GM19025 (cell line): ENCODE measurements around the gene PLET1.

ENCODE experiments used
- ATAC-seq: cut with Tn5 transposase; IDR thresholded peaks from one replicate; pipeline ENCODE4 v1.9.1; 2021; ENCODE audit warnings: mild to moderate bottlenecking, low read depth, moderate library complexity; ENCODE audit not compliant: unreplicated experiment

The PLET1 gene, protein sequence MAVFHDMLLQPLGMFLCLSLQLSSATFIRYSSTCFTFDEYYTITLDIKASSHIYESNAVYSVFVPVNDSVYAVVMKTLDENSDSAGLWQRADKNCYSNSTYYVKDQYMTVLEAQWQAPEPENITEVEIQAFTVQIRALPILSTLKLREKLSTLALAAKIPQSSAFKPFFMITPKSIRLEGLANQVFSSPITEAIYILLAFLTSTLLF

DNA sequence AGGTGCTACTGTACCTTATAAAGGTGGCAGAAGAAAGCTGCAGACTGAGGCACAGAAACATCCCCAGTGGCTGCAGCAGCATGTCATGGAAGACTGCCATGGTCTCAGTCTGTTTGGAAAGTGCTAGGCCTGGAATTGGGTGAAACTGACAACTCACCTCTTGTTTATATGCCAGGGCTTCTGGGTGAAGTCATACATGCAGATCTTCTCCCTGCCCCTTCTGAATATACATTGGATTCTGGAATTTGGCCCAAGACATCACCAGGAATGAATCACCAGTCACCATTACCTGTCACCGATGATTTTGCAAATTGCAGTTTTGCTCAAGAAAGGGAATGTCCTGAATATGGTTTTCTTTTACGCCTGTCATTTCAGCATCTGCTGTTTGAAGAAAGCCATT, at the start of gene PLET1:
Gene PLET1 (minus strand): TSS at position 371 of the 400 bp plus-strand sequence. CDS start 271 bp downstream, at position 100.
- ATAC-seq: no peak

DNA sequence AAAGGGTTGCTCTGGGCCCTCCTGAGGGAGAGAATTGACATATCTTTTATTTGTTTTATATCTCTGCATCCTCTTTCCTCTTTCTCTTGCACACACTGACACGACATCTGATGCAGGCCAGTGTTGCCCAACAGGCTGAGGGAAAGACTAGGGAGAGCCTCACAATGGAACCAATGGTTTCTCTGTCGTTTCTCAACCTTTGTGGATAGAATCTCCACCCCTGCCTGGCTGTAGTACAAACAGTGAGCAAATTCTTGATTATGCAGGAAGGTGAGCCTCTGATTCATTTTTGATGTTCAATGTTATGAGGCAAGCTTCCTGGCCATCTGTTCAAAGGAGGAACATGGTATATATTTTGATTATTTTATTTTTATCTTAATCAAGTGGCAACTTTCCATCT, 49.8 kb upstream of the PLET1 start:
- ATAC-seq: no peak

DNA sequence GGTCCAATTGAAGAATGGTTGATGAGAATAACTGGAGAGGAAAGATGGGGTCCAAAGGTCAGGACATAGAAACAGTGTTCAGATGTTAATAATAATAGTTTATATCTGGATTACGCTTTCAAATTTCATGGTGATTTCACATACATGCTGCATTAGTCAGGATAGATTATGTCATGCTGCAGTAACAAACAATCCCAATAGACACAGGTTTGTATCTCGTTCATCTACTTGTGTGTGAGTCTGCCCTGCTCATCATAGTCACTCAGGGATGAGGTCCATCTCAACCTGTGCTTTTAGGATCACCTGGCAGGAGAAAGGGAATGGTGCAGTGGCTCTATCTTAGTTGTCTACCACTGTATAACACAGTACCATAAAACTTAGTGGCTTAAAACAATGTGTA, 48.0 kb upstream of the PLET1 start:
- no peak for ATAC-seq

DNA sequence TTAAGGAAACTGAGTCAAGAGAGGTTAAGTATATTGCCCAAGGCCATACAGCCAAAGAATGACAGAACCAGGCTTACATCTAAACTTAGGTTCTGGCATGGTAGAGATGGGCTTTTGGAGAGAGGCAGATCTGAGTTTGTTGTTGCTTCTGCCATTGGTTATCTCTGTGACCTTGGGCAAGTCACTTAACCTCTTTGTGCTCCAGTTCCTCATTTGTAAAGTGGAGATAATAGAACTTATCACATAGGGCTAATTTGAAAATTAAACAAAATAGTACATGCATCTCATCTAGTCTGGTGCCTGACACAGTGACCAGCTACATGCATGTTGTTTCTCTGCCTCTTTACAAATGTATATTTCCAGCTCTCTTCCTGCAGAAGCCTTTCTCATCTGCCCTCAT, 47.0 kb upstream of the PLET1 start:
- no peak for ATAC-seq

DNA sequence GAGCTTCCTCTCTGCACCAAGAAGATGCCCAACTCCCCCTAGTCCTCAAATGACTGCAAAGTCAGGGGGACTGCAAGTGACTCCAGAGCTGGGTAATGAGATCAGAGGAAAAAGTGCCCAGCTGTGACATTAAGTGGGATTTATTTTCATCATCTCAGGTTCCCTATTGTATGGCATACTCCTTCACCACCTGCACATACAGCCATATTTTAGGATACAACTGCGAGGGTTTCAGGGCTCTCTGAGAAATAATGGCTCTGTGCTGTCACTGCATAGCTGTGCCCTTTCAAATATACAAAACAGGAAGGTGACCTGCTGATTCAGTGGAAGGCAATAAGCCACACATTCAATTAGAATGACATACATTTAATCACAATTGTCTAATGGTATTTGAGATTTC, 45.6 kb upstream of the PLET1 start:
- ATAC-seq: no peak

DNA sequence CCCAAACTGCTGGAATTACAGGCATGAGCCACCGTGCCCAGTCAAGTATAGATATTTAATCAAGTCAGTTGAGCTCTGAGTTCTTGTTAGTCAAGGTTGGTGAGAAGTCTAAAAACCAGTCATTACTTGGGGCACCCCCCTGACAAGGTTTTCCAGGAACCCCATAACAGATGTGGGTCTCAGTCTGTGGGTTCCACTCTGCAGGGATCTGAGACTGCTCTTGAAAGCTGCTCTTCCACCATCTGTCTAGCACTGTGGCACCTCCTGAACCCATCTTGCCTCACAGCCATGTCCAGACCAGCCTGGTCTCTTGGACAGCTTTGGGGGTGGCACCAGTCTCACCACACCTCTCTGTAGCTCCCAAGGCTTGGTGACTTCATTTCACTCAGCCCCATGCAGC, 44.3 kb upstream of the PLET1 start:
- no peak for ATAC-seq

DNA sequence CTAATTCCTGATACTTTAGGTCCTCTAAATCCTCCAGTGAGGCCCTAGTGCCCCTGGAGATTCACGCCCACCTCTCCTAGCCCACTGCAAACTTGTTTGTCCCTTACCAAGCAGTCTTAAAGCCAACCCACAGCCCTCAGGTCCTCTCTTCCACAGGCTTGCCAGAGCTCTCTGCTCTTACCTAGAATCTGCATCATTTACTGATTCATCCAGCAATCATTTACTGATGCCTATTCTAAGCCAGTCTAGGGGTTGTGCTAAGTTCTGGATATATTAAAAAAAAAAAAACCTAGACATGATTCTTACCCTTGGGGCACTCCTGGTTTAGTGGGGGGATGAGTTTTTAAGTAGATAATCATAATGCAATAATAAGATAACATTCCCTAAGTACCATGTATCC, 43.0 kb upstream of the PLET1 start:
- no peak for ATAC-seq

DNA sequence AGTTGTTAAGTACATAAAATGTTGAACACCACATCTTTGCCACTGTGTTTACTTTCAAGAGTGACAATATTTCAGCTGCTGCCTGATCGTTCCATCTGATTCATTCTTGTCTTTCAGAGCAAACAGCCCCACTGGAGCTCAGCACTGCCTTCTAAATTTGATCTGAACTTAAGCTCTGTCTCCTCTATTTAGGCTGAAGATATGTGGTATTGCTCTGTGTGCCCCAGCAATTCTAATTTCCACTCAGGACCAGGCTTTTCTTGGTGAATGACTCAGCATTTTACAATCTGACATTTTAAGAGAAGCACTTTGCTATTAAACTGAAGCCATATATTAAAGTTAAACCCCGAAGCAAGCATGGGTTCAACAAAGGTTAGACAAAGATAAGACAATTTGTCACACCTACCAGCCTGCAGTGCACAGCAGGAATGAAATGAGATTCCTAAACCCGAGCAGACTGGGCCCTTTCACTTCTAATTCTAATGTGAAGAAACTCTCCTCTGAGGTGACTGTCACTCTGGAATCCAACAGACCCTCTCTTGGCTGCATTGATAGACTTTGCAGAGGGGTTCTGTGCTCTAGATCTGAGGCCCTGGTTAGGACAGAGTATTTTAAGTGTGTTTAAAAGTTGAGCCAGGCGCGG, 41.7 kb upstream of the PLET1 start:
- no peak for ATAC-seq

DNA sequence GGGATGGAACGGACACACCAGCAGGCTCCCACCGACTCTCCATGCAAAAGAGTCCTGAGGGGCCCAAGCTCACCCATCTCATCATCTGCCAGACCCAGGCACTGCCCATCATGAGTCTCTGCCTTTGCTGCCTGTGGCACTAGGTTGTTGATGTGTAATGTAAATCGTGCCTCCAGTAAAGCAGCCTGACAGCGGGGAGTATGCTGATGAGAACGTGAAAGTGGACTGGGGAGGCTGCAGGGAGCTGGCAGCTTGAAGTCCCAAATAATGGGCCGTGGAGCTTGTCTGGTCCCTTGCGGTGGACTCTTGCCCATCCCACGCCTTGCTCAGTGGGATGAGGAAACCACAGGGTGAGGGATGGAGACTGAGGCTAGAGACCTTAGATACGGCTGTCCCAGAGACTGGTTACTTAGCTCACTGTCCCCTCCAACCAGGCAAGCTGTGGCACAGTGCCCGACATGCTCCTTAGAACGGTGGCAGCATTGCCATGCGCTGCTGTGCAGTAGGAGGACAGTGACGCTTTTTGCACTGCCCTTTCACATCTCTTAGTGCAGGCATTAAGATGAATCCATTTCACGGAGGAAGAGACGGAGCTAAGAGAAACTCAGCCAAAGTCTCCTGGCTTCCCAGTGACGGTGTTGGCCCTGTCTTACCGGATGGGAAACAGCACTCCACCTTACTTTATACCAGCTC, 39.6 kb upstream of the PLET1 start:
- ATAC-seq: no peak

DNA sequence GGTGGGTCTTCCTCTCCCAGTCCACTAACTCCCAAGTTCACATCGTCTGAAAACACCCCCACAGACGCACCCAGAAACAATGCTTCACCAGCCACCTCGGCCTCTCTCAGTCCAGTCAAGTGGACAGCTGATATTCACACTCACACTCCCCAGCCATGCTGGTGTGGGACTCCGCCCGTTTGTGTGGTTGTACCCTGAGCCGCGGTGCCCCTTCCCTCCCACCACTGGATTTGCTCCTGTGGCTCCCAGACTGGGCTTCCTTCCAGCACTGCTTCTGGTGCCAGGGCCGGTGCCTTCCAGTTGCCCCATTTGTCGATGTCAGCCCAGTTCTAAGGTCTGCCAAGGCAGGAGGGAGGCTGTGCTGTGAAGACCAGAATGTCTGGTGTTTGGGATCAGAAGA, 37.9 kb upstream of the PLET1 start:
- no peak for ATAC-seq

DNA sequence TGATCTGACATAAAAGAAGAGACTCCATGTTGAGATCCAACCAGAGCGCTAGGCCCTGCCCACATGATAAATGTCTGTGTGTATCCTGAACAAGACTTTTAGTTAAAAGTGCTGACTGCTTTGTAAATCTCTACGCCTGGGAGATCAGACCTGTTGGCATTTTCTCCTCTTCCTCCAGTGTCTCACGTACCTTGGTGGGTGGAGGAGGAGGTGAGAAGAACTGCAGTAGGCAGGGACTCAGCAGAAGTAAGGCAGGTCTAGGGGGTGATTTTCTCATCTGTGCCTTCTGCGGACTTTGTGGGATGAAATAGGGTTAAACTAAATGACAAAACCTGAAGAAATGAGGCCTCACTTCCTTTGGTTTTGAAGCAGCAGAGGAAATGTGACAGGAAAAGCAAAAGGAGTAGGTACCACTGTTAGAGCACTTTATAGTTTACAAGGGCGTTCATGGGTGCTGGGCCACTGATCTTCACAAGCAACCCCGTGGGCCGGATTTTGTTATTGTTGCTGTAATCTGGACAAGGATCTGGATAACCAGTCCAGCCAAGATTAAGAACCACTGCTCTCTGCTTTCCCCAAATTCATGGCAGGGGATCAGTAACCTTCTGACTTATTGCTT, 36.7 kb upstream of the PLET1 start:
- ATAC-seq: no peak

DNA sequence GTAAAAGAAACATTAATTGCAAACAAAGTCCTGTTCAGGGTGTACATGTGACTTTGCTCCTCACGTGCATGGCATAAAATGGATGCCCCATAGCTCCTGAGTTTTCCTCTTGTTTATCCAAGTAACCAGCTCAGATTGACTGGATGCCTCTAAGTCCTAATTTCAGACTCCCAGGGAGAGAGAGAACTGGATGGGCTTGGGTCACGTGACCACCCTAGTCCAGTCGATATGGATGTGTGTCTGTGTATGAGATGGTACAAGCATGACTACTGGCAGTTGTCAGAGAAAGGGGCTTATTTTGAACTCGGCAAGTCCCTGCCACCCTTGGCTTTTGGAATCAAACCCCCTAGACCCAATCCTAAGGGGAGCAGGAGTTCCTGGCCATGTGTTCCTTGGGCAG, 35.4 kb upstream of the PLET1 start:
- ATAC-seq: no peak

DNA sequence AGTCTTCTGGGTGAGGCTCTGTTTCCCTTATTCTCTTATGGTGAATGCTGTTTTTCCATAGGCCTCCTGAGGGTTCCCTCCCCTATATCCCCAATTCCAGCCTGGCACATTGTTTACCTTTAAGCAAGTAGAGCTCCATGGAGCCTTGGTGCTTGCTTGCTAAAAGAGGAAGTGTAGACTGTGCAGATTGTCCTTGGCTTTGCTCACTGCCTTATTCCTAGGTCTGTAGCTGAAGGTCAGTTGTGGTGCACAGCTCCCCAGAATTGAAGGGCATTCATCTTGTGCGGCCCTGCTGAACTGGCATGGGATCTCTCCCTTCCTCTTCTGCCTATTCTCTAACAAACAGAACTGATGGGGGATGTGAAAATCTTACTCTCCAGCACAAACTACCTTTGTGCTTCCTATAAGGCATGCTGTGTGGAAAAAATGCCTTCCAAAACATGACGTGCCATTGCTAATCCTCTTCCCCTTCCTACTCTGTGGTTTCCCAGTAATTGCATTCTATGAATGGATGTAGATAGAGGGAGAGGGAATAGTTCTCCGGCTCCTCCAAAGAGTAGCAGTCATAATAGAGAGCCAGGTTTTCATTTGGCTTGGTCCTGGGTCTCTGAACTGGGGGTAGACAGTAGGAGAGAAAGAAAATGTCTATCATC, 34.2 kb upstream of the PLET1 start:
- no peak for ATAC-seq

DNA sequence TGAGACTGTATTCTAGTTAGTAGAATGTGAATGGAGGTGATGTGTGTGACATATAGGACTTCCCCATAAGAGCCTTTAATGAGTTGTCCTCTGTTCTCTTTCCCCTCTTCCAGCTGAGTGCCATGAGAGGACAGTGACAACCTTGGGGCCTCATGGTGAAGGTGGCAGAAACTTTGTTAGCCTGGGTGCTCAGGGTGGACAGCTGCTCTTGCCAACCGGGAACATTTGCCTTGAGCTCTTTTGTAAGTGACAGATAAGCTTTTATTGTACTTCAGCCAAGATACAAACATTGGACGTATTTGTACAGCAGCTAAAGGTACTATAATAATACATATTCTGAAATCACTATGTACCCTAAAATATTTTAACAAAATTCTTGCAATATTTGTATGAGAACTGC, 33.0 kb upstream of the PLET1 start:
- ATAC-seq: no peak

DNA sequence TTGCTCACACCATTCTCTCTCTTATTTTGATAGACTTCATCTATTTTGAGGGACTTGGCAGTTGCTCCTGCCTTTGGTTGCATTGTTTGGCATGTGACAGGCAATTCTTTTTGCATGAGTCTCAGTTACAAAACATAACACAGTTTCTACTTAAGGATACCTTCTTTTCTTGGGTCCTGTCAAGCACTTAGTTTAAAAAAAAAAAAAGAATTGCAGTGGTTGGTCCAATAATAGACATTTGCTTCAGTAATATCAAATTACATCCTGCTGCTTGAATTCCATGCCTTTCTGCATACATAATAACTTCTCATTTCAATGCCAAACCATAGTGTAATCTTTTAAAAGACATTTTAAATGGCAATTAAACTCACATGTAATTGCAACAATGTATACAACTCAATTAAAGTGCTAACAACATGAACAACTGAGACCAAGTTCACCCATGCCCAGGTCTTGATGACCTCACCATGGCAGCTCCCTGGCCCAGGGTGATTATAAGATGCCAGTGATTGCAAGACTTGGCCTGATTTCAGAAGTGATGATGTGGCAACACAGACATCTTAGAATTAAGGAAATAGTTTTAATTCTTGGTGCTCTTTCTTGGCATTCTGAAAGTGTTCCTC, 32.2 kb upstream of the PLET1 start:
- ATAC-seq: no peak

DNA sequence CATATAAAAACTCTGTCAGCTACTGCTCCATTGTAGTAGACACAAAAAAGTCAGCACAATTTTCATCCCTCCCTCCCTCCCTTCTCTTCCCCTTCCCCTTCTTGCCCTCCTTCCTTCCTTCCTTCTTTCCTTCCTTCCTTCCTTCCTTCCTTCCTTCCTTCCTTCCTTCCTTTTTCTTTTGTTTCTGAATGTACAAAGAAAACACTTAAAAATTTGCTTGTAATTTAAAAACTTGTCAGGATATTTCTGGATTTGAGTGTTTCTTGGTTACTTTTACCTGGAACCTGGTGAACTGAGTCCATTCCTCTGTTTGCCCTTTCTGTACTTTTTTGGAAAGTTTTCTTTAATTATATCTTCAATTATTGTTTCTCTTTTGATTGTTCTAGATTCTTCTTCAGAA, 31.5 kb upstream of the PLET1 start:
- ATAC-seq: no peak

DNA sequence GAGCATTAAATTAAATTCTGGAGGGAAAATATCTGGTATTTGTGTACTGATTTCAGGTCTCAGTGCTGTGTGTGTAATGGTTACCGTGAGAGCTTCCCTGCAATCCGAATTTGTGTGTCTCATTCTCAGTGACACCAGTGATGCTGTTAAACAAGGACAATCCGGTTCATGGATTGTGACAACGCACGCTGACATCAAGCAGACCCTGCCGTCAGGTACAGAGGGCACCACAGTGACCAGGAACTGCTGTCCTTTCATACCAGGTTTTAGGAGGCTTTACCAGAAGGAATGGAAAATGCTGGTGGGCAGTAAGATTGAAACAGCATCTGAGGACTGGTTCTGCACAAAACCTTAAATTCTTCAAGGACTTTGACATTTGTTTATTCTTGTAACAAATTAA, 30.5 kb upstream of the PLET1 start:
- ATAC-seq: no peak

DNA sequence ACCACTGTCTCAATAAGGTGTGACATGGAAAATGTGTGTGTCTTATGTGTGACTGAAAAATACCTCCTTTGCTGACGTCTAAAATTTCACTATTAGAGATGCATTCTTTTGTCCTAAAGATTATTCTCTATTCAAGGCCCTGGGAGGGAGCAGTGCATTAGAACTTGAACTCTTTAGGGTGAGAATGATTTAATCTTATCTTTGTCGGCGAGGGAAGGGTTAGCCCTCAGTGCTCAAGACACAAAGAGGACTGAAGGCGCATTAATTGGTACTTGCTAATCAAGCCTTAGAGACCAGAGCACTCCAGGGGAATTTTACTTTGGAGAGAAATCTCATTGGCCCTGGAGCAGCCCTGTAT, 29.8 kb upstream of the PLET1 start:
- no peak for ATAC-seq

DNA sequence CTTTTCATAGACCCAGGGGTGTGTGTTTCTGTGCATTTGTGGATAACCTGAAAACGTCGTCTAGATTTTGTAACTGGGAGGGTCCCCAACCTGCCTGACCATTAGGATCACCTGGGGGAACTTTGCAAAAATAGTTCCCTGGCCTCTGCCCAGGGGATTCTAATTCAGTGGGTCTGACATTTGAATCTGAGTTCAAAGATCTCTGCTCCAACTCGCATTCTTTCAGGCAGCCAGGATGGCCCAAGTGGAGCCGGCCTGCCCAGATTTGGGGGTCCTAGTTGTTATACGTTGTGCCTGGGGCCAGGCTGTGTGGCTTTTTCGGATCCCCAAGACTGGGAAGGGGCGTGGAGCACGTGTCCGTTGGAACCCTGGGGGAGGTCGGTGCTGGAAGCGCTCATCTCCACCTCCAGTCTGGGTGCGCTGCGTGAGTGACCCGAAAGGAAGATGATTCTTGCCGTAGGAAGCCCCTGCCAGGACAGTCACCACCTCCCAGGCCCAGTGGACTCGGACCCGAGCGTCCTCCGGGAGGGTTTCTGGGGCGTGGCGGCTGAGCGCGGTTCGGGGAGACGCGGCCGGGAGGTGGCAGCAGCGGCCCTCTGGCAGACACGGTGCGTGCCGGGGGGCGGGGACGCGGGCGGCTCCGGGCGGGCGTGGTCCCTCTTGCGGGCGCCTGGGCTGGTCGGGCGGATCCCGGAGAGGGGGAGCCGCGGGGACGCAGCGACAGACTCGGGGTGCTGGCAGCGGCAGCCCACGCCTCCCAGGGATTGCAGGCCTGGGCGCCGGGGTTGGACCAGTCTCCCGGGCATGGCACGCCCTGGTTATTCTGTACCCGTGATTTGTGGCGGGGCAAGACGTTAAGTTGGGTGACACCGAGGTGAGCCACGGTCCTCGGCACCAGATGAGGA, 29.2 kb upstream of the PLET1 start:
- ATAC-seq: peak; percentile 91

DNA sequence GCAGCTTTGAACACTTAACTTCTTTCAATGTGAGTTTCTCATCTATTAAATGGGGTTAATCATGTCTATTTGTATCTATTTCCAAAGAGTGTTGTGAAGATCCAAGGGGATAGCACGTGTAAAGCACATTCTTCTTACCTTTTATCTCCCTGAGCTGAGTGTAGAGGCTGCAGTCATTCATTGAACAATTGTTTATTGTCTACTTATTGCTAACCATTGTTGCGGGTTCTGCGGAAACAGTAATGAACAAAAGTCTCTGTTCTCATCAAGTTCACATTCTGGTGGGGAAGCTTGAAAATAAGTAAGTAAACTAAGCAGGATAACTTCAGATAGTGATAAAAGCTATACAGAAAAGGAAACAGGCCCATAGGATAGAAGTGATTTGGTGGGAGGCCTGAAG, 27.4 kb upstream of the PLET1 start:
- ATAC-seq: no peak
